PC-9 (cell line): ENCODE results near the gene GALM.

Source experiments
- CTCF ChIP-seq: fragments of 200-600 bp; sonication (generic); conservative IDR thresholded peaks from 2 replicates; pipeline ENCODE4 v1.6.1; 2017; ENCODE audit warnings: mixed run types, antibody characterized with exemption, mild to moderate bottlenecking, moderate library complexity
- EZH2 ChIP-seq: fragments of 200-600 bp; sonication (generic); IDR thresholded peaks from 2 replicates; pipeline ENCODE4 v1.8.0; 2017; ENCODE audit warnings: antibody characterized with exemption, low read depth

GRCh38 chr2:38719706-38720105 lies 53.8 kb downstream of the GALM start:
- TF ChIP-seq EZH2 (no peak), CTCF (no peak)
